SK-N-SH treated with all-trans-retinoic acid at 6 μM for 48 hours (cell line): Measurements from ENCODE around the gene LCMT1.

ENCODE experiments used
- ATAC-seq: fragments of 200-7000 bp; cut with Tn5 transposase; 3 replicates; pipeline ENCODE4 v1.9.1; 2020; ENCODE audit warnings: mild to moderate bottlenecking, moderate library complexity
- ARNTL ChIP-seq: fragments of 450-650 bp; formaldehyde crosslinking; IDR thresholded peaks from 2 replicates; pipeline ENCODE4 v1.5.0; 2020; ENCODE audit warnings: low read depth, mild to moderate bottlenecking, moderate library complexity, borderline replicate concordance
- BACH2 ChIP-seq: fragments of 250-450 bp; sonication (Bioruptor Pico); IDR thresholded peaks from 2 replicates; pipeline ENCODE4 v1.9.0; 2021; ENCODE audit warnings: mild to moderate bottlenecking, borderline replicate concordance
- CREB5 ChIP-seq: fragments of 250-450 bp; sonication (Bioruptor Pico); IDR thresholded peaks from 2 replicates; pipeline ENCODE4 v1.5.1; 2020; ENCODE audit warnings: low read depth, mild to moderate bottlenecking, moderate library complexity
- CSDC2 ChIP-seq: fragments of 250-450 bp; sonication (Bioruptor Pico); IDR thresholded peaks from 2 replicates; pipeline ENCODE4 v1.5.0; 2020; ENCODE audit warnings: mild to moderate bottlenecking, moderate library complexity
- CSRNP3 ChIP-seq: fragments of 250-450 bp; sonication (Bioruptor Pico); IDR thresholded peaks from 2 replicates; pipeline ENCODE4 v1.5.1; 2021; ENCODE audit warnings: mild to moderate bottlenecking, moderate library complexity
- ESRRG ChIP-seq: fragments of 250-450 bp; sonication (Bioruptor Pico); IDR thresholded peaks from 2 replicates; pipeline ENCODE4 v1.6.1; 2021; ENCODE audit warnings: mild to moderate bottlenecking
- GLIS3 ChIP-seq: fragments of 250-450 bp; sonication (Bioruptor Pico); IDR thresholded peaks from 2 replicates; pipeline ENCODE4 v1.5.0; 2020; ENCODE audit warnings: mild to moderate bottlenecking, moderate library complexity
- ISL1 ChIP-seq: fragments of 250-450 bp; sonication (Bioruptor Pico); IDR thresholded peaks from 2 replicates; pipeline ENCODE4 v2.1.2; 2022; ENCODE audit warnings: mild to moderate bottlenecking, moderate library complexity
- OSR1 ChIP-seq: fragments of 250-450 bp; sonication (Bioruptor Pico); IDR thresholded peaks from 2 replicates; pipeline ENCODE4 v1.8.0; 2022; ENCODE audit warnings: moderate library complexity, mild to moderate bottlenecking, inconsistent platforms
- PATZ1 ChIP-seq: fragments of 250-450 bp; sonication (Bioruptor Pico); IDR thresholded peaks from 2 replicates; pipeline ENCODE4 v1.8.0; 2020; ENCODE audit warnings: mild to moderate bottlenecking, moderate library complexity, borderline replicate concordance
- PPARA ChIP-seq: fragments of 250-450 bp; sonication (Bioruptor Pico); IDR thresholded peaks from 2 replicates; pipeline ENCODE4 v1.5.0; 2020; ENCODE audit warnings: mild to moderate bottlenecking, borderline replicate concordance
- RARB ChIP-seq: fragments of 250-450 bp; sonication (Bioruptor Pico); IDR thresholded peaks from 2 replicates; pipeline ENCODE4 v1.8.0; 2021; ENCODE audit warnings: mild to moderate bottlenecking, moderate library complexity
- SNAI2 ChIP-seq: fragments of 250-450 bp; sonication (Bioruptor Pico); IDR thresholded peaks from 2 replicates; pipeline ENCODE4 v1.5.0; 2020; ENCODE audit warnings: mild to moderate bottlenecking, moderate library complexity
- TCF4 ChIP-seq: fragments of 250-450 bp; sonication (Bioruptor Pico); IDR thresholded peaks from 2 replicates; pipeline ENCODE4 v1.8.0; 2021; ENCODE audit warnings: mild to moderate bottlenecking, moderate library complexity, borderline replicate concordance
- TOX ChIP-seq: fragments of 250-450 bp; sonication (Bioruptor Pico); IDR thresholded peaks from 2 replicates; pipeline ENCODE4 v1.8.0; 2021; ENCODE audit warnings: mild to moderate bottlenecking, moderate library complexity, borderline replicate concordance
- TSHZ2 ChIP-seq: fragments of 250-450 bp; sonication (Bioruptor Pico); IDR thresholded peaks from 2 replicates; pipeline ENCODE4 v1.5.0; 2020; ENCODE audit warnings: mild to moderate bottlenecking, moderate library complexity
- ZC3H10 ChIP-seq: fragments of 250-450 bp; sonication (Bioruptor Pico); IDR thresholded peaks from 2 replicates; pipeline ENCODE4 v1.5.1; 2021; ENCODE audit warnings: mild to moderate bottlenecking, moderate library complexity
- ZFP3 ChIP-seq: fragments of 250-450 bp; sonication (Bioruptor Pico); IDR thresholded peaks from 2 replicates; pipeline ENCODE4 v1.5.0; 2020; ENCODE audit warnings: mild to moderate bottlenecking, moderate library complexity
- ZFP30 ChIP-seq: fragments of 450-650 bp; formaldehyde crosslinking; IDR thresholded peaks from 2 replicates; pipeline ENCODE4 v1.5.0; 2022; ENCODE audit warnings: mild to moderate bottlenecking, moderate library complexity
- ZNF565 ChIP-seq: fragments of 450-650 bp; formaldehyde crosslinking; conservative IDR thresholded peaks from 2 replicates; pipeline ENCODE4 v1.5.0; 2020; ENCODE audit warnings: low read depth, mild to moderate bottlenecking, moderate library complexity
- ZNF70 ChIP-seq: fragments of 450-650 bp; formaldehyde crosslinking; IDR thresholded peaks from 2 replicates; pipeline ENCODE4 v1.5.0; 2020; ENCODE audit warnings: mild to moderate bottlenecking, moderate library complexity
- ZNF8 ChIP-seq: fragments of 450-650 bp; formaldehyde crosslinking; IDR thresholded peaks from 2 replicates; pipeline ENCODE4 v1.5.0; 2020; ENCODE audit warnings: mild to moderate bottlenecking, moderate library complexity

LCMT1 gene

GRCh38 chr16:25222959-25223358 is 111.4 kb downstream of the LCMT1 start:
- TF ChIP-seq CSRNP3 (CRISPR knock-in tag) (no peak), ESRRG (no peak), ISL1 (CRISPR knock-in tag) (no peak), OSR1 (CRISPR knock-in tag) (no peak), ZNF8 (CRISPR knock-in tag) (no peak), ZNF70 (no peak)
- no peak for ATAC-seq

GRCh38 chr16:25223964-25224363 is 112.4 kb downstream of the LCMT1 start:
- TF ChIP-seq ZNF565 (CRISPR knock-in tag) (no peak), ESRRG (no peak)
- TF ChIP-seq, all 23 proteins: peak for 0

GRCh38 chr16:25224731-25225319 is 113.3 kb downstream of the LCMT1 start:
- TF ChIP-seq BACH2 (CRISPR knock-in tag) (no peak), CREB5 (CRISPR knock-in tag) (no peak), ISL1 (CRISPR knock-in tag) (no peak), CSDC2 (no peak), ZFP30 (no peak), RARB (CRISPR knock-in tag) (no peak), PATZ1 (CRISPR knock-in tag) (no peak), GLIS3 (CRISPR knock-in tag) (no peak), OSR1 (CRISPR knock-in tag) (no peak), PPARA (CRISPR knock-in tag) (no peak), ARNTL (CRISPR knock-in tag) (no peak), ZFP3 (CRISPR knock-in tag) (no peak), ESRRG (no peak), CSRNP3 (CRISPR knock-in tag) (no peak), TSHZ2 (CRISPR knock-in tag) (no peak), TCF4 (CRISPR knock-in tag) (no peak), ZNF565 (CRISPR knock-in tag) (no peak), TOX (CRISPR knock-in tag) (no peak), ZC3H10 (no peak), SNAI2 (CRISPR knock-in tag) (no peak)
- ATAC-seq = no peak

More at GRCh38 chr16:25223964-25224363, 112.4 kb downstream of the LCMT1 start:
- ATAC-seq = no peak
